ENCODE results near the gene CHSY3.

Gene CHSY3

DNA sequence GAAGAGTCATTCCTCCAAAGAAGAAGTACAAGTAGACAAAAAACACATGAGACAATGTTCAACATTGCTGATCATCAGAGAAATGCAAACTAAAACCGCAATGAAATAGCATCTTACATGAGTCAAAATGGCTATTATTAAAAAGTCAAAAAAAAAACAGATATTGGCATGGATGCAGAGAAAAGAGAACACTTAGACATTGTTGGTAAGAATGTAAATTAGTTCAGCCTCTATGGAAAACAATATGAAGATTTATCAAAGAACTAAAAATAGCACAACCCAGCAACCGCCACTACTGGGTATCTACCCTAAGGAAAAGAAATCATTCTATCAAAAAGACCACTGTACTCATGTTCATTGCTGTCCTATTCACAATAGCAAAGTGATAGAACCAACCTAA, 157.5 kb downstream of the CHSY3 start:
- Histone ChIP-seq H3K9me3 (ENCODE audit: control insufficient read depth, insufficient read depth, low read depth, low read length) (no peaks in the 10 kb centered on the region), H3K4me3 (ENCODE audit: low read depth, low read length) (no peak overlapping the region), H3K36me3 (ENCODE audit: control insufficient read depth in 2 of 2, insufficient read depth in 1 of 2, low read length in 2 of 2) (no peaks in the 10 kb centered on the region), H3K27ac (ENCODE audit: extremely low read depth, low read depth, low read length) (no peak overlapping the region), H3K4me1 (ENCODE audit: control insufficient read depth, insufficient read depth, low read length) (no peaks in the 10 kb centered on the region)
- TF ChIP-seq ZNF776 (tag by site-specific recombination; IDR thresholded peaks at IDR 0.05; ENCODE audit: borderline replicate concordance) (no peak), ZNF214 (tag by site-specific recombination; IDR thresholded peaks at IDR 0.05; ENCODE audit: borderline replicate concordance) (no peak), ZNF785 (tag by site-specific recombination; IDR thresholded peaks at IDR 0.05) (no peak), ZNF626 (tag by site-specific recombination; IDR thresholded peaks at IDR 0.05) (no peak), ZNF354C (tag by site-specific recombination; IDR thresholded peaks at IDR 0.05; ENCODE audit: borderline replicate concordance, low read depth) (no peak), ZNF549 (tag by site-specific recombination; IDR thresholded peaks at IDR 0.05) (no peak), TCF7L2 (IDR thresholded peaks at IDR 0.05; ENCODE audit: borderline replicate concordance, low read depth, low read length) (no peak), GLI2 (tag by site-specific recombination; IDR thresholded peaks at IDR 0.05; ENCODE audit: borderline replicate concordance, low read depth) (no peak), EGR2 (tag by site-specific recombination; IDR thresholded peaks at IDR 0.05; ENCODE audit: low read depth) (no peak), ZBTB8A (tag by site-specific recombination; IDR thresholded peaks at IDR 0.05) (no peak), ZNF366 (tag by site-specific recombination; conservative IDR thresholded peaks at IDR 0.05) (no peak), ZNF701 (tag by site-specific recombination; IDR thresholded peaks at IDR 0.05) (no peak), ZNF677 (tag by site-specific recombination; IDR thresholded peaks at IDR 0.05) (no peak)
- ChIA-PET POLR2A (no interaction called here), CTCF (interaction anchor here (0.7 kb wide), 1 partner anchor 889 kb away, joined by 3 read pairs; no protein-coding TSS in a partner anchor)

GRCh38 chr5:130063603-130064002, 159.3 kb downstream of the CHSY3 start:
- POLR2A ChIA-PET: no interaction called here
- Histone ChIP-seq H3K4me1 (ENCODE audit: control insufficient read depth, insufficient read depth, low read length) (no peaks in the 10 kb centered on the region), H3K27ac (ENCODE audit: extremely low read depth, low read depth, low read length) (no peak overlapping the region), H3K9me3 (ENCODE audit: control insufficient read depth, insufficient read depth, low read depth, low read length) (no peaks in the 10 kb centered on the region), H3K36me3 (ENCODE audit: control insufficient read depth in 2 of 2, insufficient read depth in 1 of 2, low read length in 2 of 2) (no peaks in the 10 kb centered on the region), H3K4me3 (ENCODE audit: low read depth, low read length) (no peak overlapping the region)
- CTCF ChIA-PET: no interaction called here
- TF ChIP-seq SETDB1 (IDR thresholded peaks at IDR 0.05; ENCODE audit: insufficient read length, low read length) (no peak), ZNF558 (tag by site-specific recombination; IDR thresholded peaks at IDR 0.05) (no peak), ZBTB26 (tag by site-specific recombination; optimal IDR thresholded peaks at IDR 0.05) (no peak), ZNF404 (tag by site-specific recombination; IDR thresholded peaks at IDR 0.05) (no peak), BCL6B (tag by site-specific recombination; IDR thresholded peaks at IDR 0.05) (no peak), ZSCAN16 (tag by site-specific recombination; IDR thresholded peaks at IDR 0.05) (no peak), ZBTB20 (tag by site-specific recombination; IDR thresholded peaks at IDR 0.05) (no peak), ZNF23 (tag by site-specific recombination; IDR thresholded peaks at IDR 0.05; ENCODE audit: borderline replicate concordance) (no peak), ZSCAN18 (tag by site-specific recombination; IDR thresholded peaks at IDR 0.05) (no peak), ZNF449 (tag by site-specific recombination; IDR thresholded peaks at IDR 0.05) (no peak), ZNF629 (tag by site-specific recombination; IDR thresholded peaks at IDR 0.05) (no peak), ZNF658 (tag by site-specific recombination; IDR thresholded peaks at IDR 0.05) (no peak), ZNF654 (tag by site-specific recombination; IDR thresholded peaks at IDR 0.05; ENCODE audit: low read depth) (no peak), ZNF341 (tag by site-specific recombination; IDR thresholded peaks at IDR 0.05; ENCODE audit: low read depth) (no peak), KLF16 (tag by site-specific recombination; IDR thresholded peaks at IDR 0.05) (no peak)
- TF ChIP-seq, protein P1, sequence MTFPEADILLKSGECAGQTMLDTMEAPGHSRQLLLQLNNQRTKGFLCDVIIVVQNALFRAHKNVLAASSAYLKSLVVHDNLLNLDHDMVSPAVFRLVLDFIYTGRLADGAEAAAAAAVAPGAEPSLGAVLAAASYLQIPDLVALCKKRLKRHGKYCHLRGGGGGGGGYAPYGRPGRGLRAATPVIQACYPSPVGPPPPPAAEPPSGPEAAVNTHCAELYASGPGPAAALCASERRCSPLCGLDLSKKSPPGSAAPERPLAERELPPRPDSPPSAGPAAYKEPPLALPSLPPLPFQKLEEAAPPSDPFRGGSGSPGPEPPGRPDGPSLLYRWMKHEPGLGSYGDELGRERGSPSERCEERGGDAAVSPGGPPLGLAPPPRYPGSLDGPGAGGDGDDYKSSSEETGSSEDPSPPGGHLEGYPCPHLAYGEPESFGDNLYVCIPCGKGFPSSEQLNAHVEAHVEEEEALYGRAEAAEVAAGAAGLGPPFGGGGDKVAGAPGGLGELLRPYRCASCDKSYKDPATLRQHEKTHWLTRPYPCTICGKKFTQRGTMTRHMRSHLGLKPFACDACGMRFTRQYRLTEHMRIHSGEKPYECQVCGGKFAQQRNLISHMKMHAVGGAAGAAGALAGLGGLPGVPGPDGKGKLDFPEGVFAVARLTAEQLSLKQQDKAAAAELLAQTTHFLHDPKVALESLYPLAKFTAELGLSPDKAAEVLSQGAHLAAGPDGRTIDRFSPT (tag by site-specific recombination; IDR thresholded peaks at IDR 0.05): no peak

Measured in HEK293 (cell line).